HG02938 (cell line): ENCODE results near the gene DENND5B.
"Not testable (repeated sequence)": the region's sequence is repeated elsewhere in the genome, so short reads cannot be mapped to it uniquely, and the experiment has no call there.

Experiments used
- ATAC-seq: cut with Tn5 transposase; IDR thresholded peaks from one replicate; pipeline ENCODE4 v1.9.1; 2021; ENCODE audit warnings: mild to moderate bottlenecking, moderate library complexity; ENCODE audit not compliant: unreplicated experiment

DENND5B gene

GRCh38 chr12:31560516-31560915 is 30.4 kb downstream of the DENND5B start:
- no peak for ATAC-seq

DNA sequence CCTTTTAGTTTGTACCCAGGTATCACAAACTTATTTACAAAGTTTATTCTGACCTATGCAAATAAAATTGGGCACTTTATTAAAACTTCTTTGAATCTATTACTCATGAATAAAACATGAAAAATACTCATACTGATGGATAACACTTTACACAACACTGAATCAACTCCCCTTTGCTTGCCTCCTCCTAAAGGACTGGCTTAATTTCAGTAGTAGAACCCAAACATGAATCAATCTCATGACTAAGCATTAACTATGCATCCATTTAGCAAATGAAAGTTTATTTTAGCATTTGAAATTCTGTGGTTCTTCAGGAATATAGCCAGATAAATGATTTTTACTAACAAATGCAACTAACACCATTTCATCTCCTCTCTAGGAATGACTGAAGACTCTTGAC is 32.4 kb downstream of the DENND5B start:
- no peak for ATAC-seq

GRCh38 chr12:31557707-31558106 is 33.2 kb downstream of the DENND5B start:
- ATAC-seq, result no peak

DNA sequence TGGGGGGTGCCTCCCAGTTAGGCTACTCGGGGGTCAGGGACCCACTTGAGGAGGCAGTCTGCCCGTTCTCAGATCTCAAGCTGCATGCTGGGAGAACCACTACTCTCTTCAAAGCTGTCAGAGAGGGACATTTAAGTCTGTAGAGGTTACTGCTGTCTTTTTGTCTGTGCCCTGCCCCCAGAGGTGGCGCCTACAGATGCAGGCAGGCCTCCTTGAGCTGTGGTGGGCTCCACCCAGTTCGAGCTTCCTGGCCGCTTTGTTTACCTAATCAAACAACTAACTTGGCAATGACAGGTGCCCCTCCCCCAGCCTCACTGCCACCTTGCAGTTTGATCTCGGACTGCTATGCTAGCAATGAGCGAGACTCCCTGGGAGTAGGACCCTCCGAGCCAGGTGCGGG is 35.5 kb downstream of the DENND5B start:
- ATAC-seq, result not testable (repeated sequence)

DNA sequence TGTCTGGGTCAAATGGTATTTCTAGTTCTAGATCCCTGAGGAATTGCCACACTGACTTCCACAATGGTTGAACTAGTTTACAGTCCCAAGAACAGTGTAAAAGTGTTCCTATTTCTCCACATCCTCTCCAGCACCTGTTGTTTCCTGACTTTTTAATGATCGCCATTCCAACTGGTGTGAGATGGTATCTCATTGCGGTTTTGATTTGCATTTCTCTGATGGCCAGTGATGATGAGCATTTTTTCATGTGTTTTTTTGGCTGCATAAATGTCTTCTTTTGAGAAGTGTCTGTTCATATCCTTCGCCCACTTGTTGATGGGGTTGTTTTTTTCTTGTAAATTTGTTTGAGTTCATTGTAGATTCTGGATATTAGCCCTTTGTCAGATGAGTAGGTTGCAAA is 40.3 kb downstream of the DENND5B start:
- ATAC-seq, result not testable (repeated sequence)

- ATAC-seq, result no peak
These were observed 54.3 kb downstream of the DENND5B start for GRCh38 chr12:31536672-31537071.

- no peak for ATAC-seq
These were observed 57.5 kb downstream of the DENND5B start for GRCh38 chr12:31533470-31533869.

DNA sequence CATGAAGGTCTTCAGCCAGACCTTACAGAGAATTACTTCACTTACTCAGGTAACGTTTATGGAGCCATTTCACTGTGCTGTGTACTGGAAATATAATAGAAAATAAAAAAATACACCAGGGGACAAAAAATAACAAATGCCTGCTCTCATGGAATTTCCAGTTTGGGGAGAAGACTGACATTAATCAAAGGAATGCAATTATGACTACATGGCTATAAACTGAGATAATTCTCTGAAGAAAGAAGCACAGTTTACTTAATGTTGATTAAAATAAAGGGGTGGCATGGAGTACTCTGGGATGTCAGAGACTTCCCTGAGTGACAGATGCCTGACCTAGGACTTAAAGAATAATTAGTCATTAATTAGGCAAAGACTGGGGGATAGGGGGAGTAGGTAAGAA is 59.0 kb downstream of the DENND5B start:
- no peak for ATAC-seq

DNA sequence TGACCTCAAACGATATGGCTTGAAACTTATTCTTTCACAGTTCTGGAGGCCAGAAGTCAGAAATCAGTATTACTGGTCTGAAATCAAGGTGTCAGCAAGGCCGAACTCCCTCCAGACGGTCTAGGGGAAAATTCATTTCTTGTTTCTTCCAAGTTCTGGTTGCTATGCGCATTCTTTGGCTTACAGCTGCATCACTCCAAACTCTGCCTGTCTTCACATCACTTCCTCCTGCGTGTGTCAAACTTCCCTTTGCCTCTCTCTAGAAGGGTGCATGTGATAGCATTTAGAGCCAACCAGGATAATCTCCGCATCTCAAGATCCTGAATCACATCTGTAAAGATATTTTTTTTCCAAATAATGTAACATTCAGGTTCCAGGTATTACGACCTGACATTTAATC is 62.8 kb downstream of the DENND5B start:
- ATAC-seq, result no peak

GRCh38 chr12:31527083-31527482 is 63.9 kb downstream of the DENND5B start:
- ATAC-seq, result no peak

DNA sequence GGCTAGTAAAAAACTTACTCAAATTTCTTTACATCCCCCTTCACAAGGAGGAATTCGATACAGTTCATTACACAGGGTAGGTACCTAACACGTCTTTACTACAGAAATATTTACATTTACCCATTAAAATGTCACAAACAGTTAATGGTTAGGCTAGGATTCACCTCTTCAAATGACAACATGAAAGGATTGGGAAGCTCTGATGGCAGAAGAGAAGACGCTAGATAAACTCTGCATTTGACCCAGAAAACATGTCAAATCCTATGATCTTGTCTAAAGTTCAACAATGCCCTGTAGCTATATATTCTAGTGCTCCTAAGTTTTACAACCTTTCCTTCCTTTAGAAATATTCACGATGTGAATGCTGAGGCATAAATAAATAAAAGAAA is 64.8 kb downstream of the DENND5B start:
- no peak for ATAC-seq

GRCh38 chr12:31525496-31526157 is 65.3 kb downstream of the DENND5B start:
- ATAC-seq, result no peak

DNA sequence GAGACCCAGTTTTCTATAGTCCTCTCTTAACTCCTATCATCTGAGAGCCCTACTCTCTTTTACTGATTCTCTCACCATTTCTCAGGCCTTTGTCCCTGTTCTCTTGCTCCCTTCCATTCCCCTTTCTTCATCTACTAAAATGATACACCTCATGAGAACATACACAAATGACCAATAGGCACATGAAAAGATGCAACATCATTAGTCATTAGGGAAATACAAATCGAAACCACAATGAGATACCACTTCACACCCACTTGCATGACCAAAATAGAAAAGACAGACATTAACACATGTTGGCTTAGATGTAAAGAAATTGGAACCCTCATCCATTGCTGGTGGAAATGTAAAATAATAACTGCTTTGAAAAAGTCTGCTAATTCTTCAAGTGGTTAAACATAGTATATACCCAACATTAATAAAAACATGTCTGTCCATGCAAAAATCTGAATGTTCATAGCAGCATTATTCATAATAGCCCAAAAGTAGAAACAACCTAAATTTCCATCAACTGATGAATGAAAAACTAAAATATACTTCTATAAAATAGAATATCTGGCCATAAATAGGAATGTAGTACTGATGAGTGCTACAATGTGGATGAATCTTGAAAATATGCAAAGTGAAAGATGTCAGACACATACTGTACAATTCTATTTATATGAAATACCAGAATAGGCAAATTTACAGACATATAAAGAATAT is 66.0 kb downstream of the DENND5B start:
- ATAC-seq, result peak; percentile 85

GRCh38 chr12:31523306-31523705 is 67.6 kb downstream of the DENND5B start:
- no peak for ATAC-seq

- ATAC-seq, result no peak
These were observed 68.3 kb downstream of the DENND5B start for GRCh38 chr12:31522607-31523006.

DNA sequence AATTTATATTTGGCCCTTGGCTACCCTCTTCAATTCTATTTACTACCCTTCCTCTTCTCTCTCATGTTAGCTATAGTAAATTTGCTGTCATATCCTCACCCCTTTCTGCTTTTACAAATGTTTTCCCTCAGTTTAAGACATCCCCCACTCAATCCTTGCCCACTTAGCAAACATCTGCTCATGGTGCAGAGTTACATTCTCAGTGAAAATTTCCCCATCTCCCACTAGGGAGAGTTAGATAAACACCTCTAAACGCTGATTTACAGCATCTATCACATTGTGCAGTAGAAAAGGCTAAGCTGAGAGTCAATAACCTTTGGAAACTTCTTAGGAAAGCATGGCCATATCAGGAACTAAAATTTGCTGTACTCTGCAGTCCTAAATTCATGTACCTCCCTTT is 69.0 kb downstream of the DENND5B start:
- ATAC-seq, result no peak

DNA sequence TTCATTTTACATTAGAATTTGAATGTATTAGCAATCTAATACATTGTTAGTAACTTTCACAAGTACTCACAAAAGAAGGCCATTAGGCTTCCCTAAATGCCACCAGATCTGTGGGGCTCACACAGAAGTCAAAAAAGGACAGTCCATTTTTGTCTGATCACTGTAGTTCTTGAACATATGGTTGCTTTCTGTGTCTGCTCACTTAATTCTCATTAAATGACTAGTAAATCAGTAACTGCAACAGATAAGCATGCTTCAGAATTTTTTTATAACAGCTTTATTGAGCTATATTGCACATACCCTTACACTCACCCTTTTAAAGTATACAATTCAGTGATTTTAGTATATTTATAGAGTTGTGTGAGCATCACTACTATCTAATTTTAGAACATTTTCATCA is 71.4 kb downstream of the DENND5B start:
- ATAC-seq, result no peak

DNA sequence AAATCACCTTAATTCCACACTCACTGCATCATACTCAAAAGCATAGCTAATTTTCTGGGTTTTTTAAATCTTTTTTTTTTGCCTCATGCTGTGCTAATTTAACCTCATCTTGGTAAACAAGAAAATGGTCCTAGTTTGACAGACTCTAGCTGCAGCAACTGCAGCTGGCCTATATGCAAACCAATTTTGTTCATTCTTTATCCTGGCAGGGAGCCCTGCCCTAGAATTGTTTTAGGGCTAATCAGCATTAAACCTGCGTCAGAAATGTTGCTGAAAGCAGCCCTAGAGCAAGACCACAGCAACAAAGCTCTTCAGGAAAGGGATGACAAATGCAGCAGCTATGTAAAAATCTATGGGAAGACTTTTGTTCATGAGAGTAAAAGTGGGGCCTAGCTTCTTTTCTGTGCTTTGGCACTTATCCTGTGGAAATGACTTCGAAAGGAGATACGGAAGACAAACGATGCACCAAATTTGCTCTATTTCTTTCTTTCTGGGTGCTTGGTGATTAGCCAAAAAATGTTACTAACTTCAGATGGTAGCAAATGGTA is 72.2 kb downstream of the DENND5B start:
- no peak for ATAC-seq

- ATAC-seq, result no peak
These were observed 72.9 kb downstream of the DENND5B start for GRCh38 chr12:31517994-31518393.

DNA sequence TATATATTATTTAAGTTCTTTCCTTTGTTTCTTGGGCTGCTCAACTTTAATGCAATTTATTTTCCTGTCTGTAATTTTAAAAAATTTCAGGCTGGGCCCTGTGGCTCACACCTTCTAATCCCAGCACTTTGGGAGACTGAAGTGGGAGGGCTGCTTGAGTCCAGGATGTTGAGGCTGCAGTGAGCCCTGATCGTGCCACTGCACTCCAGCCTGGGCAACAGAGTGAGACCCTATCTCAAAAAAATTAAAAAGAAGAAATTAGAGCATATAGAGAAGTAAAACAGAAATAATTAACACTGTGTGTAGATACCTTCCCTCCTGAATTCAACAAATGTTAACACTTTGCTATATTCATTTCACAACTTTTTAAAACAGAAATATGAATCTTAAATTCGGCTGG is 74.2 kb downstream of the DENND5B start:
- ATAC-seq, result no peak

DNA sequence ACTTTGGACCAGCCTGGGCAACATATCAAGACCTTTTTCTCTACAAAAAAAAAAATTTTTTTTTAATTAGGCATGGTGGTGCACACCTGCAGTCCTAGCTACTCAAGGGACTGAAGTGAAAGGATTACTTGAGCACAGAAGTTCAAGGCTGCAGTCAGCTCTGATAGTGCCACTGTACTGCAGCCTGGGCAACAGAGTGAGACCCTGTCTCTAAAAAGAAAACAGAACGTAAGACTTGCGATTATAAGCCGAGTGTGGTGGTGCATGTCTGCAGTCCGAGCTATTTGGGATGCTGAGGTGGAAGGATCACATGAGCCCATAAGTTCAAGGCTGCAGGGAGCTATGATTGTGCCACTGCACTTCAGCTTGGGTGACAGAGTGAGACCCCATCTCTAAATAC is 76.0 kb downstream of the DENND5B start:
- ATAC-seq, result no peak

GRCh38 chr12:31510034-31510433 is 80.9 kb downstream of the DENND5B start:
- no peak for ATAC-seq
